ENCODE measurements around the gene NIT1. TPM values are rescaled to one million over a fixed set of nuclear protein-coding genes. Genes with fewer than 3 reads are reported as not detected.

NIT1 gene
- total and polyA plus RNA-seq, 9 of the 15 experiments (the other 6 are each of a cell fraction or from before 2014, with no cell fraction given), result 18.4 to 76.0 (median 33.7) TPM

DNA sequence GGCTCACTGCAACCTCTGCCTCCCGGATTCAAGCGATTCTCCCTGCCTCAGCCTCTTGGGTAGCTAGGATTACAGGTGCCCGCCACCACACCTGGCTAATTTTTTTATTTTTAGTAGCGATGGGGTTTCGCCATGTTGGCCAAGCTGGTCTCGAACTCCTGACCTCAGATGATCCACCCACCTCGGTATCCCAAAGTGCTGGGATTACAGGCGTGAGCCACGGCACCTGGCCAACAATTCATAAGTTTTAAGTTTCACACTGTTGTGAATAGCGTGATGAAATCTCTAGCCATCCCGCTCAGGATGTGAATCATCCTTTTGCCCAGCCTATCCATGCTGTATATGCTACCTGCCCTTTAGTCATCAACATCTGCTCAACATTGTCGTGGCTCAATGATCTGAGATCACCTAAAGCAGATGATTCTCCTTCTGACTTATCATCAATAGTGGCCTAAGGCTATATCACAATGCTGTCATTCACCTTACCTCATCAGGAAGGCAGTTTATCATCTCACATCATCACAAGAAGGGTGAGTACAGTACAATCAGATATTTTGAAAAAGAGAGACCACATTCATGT lies 2.7 kb upstream of the NIT1 start (continued):
- TF ChIP-seq CEBPG (CRISPR knock-in tag; IDR thresholded peaks at IDR 0.05) (peak; percentile 94), CEBPG (tag; conservative IDR thresholded peaks at IDR 0.05 in 1 of 2, IDR thresholded peaks at IDR 0.05 in 1 of 2) (peak; percentile 58 to 97; a peak in 3 of 4 replicates), SOX6 (IDR thresholded peaks at IDR 0.05) (peak; percentile 86), ZNF589 (CRISPR knock-in tag; IDR thresholded peaks at IDR 0.05; ENCODE audit: low read depth) (peak; percentile 83), GABPA (tag; conservative IDR thresholded peaks at IDR 0.05; ENCODE audit: low read depth) (0 out of 2 replicates have a peak, but pooled peaks have one; percentile 24), CXXC5 (CRISPR knock-in tag; IDR thresholded peaks at IDR 0.05) (peak; percentile 57), YY1 (IDR thresholded peaks at IDR 0.05; ENCODE audit: borderline replicate concordance in 1 of 3, control insufficient read depth in 1 of 3, extremely low read depth in 1 of 3, insufficient read depth in 3 of 3, insufficient read length in 1 of 3, insufficient replicate concordance in 2 of 3, low read depth in 1 of 3, low read length in 2 of 3) (no peak), GTF2A2 (tag; IDR thresholded peaks at IDR 0.05) (no peak), ETV1 (tag; conservative IDR thresholded peaks at IDR 0.05; ENCODE audit: low read depth) (peak; percentile 56; the same call in 1 of the 2 replicates), DMBX1 (CRISPR knock-in tag; IDR thresholded peaks at IDR 0.05; ENCODE audit: borderline replicate concordance) (peak; percentile 86; the same call in 1 of the 2 replicates), HMG20A (CRISPR knock-in tag; conservative IDR thresholded peaks at IDR 0.05) (no peak), ZNF408 (CRISPR knock-in tag; IDR thresholded peaks at IDR 0.05; ENCODE audit: low read depth) (no peak), RBFOX2 (IDR thresholded peaks at IDR 0.05; ENCODE audit: low read depth, low read length) (peak; percentile 39), U2AF2 (optimal IDR thresholded peaks at IDR 0.05; ENCODE audit: low read depth, low read length) (no peak), ZNF175 (CRISPR knock-in tag; IDR thresholded peaks at IDR 0.05; ENCODE audit: low read depth) (peak; percentile 82)
- TF ChIP-seq, protein P1, sequence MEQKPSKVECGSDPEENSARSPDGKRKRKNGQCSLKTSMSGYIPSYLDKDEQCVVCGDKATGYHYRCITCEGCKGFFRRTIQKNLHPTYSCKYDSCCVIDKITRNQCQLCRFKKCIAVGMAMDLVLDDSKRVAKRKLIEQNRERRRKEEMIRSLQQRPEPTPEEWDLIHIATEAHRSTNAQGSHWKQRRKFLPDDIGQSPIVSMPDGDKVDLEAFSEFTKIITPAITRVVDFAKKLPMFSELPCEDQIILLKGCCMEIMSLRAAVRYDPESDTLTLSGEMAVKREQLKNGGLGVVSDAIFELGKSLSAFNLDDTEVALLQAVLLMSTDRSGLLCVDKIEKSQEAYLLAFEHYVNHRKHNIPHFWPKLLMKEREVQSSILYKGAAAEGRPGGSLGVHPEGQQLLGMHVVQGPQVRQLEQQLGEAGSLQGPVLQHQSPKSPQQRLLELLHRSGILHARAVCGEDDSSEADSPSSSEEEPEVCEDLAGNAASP (IDR thresholded peaks at IDR 0.05), result no peak
- TF ChIP-seq, protein P2, sequence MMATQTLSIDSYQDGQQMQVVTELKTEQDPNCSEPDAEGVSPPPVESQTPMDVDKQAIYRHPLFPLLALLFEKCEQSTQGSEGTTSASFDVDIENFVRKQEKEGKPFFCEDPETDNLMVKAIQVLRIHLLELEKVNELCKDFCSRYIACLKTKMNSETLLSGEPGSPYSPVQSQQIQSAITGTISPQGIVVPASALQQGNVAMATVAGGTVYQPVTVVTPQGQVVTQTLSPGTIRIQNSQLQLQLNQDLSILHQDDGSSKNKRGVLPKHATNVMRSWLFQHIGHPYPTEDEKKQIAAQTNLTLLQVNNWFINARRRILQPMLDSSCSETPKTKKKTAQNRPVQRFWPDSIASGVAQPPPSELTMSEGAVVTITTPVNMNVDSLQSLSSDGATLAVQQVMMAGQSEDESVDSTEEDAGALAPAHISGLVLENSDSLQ (IDR thresholded peaks at IDR 0.05), result peak; percentile 73
- TF ChIP-seq, protein P3, sequence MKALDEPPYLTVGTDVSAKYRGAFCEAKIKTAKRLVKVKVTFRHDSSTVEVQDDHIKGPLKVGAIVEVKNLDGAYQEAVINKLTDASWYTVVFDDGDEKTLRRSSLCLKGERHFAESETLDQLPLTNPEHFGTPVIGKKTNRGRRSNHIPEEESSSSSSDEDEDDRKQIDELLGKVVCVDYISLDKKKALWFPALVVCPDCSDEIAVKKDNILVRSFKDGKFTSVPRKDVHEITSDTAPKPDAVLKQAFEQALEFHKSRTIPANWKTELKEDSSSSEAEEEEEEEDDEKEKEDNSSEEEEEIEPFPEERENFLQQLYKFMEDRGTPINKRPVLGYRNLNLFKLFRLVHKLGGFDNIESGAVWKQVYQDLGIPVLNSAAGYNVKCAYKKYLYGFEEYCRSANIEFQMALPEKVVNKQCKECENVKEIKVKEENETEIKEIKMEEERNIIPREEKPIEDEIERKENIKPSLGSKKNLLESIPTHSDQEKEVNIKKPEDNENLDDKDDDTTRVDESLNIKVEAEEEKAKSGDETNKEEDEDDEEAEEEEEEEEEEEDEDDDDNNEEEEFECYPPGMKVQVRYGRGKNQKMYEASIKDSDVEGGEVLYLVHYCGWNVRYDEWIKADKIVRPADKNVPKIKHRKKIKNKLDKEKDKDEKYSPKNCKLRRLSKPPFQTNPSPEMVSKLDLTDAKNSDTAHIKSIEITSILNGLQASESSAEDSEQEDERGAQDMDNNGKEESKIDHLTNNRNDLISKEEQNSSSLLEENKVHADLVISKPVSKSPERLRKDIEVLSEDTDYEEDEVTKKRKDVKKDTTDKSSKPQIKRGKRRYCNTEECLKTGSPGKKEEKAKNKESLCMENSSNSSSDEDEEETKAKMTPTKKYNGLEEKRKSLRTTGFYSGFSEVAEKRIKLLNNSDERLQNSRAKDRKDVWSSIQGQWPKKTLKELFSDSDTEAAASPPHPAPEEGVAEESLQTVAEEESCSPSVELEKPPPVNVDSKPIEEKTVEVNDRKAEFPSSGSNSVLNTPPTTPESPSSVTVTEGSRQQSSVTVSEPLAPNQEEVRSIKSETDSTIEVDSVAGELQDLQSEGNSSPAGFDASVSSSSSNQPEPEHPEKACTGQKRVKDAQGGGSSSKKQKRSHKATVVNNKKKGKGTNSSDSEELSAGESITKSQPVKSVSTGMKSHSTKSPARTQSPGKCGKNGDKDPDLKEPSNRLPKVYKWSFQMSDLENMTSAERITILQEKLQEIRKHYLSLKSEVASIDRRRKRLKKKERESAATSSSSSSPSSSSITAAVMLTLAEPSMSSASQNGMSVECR (CRISPR knock-in tag; IDR thresholded peaks at IDR 0.05), result no peak
- TF ChIP-seq, protein P4, sequence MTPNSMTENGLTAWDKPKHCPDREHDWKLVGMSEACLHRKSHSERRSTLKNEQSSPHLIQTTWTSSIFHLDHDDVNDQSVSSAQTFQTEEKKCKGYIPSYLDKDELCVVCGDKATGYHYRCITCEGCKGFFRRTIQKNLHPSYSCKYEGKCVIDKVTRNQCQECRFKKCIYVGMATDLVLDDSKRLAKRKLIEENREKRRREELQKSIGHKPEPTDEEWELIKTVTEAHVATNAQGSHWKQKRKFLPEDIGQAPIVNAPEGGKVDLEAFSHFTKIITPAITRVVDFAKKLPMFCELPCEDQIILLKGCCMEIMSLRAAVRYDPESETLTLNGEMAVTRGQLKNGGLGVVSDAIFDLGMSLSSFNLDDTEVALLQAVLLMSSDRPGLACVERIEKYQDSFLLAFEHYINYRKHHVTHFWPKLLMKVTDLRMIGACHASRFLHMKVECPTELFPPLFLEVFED (CRISPR knock-in tag; conservative IDR thresholded peaks at IDR 0.05), result peak; percentile 69; the same call in 1 of the 2 replicates

Data from K562 (cell line).